Esophagus (tissue), 2 donors: ENCODE measurements around the gene BSDC1. TPM values are rescaled to one million over a fixed set of nuclear protein-coding genes. Genes with fewer than 3 reads are reported as not detected.

Source experiments
- H3K27ac ChIP-seq, 2 donors: one replicate each; pipeline ENCODE4 v1.5.1; 2013; ENCODE audit warnings: low read depth in 2 of 2, mild to moderate bottlenecking in 2 of 2, inconsistent platforms in 1 of 2, low read length in 1 of 2, moderate library complexity in 1 of 2
- H3K27me3 ChIP-seq, 2 donors: one replicate each; pipeline ENCODE4 v1.6.1; 2013; ENCODE audit warnings: low read length in 2 of 2, control low read depth in 1 of 2, mild to moderate bottlenecking in 1 of 2; ENCODE audit not compliant: insufficient read depth in 2 of 2, control insufficient read depth in 1 of 2
- H3K36me3 ChIP-seq, 2 donors: one replicate each; pipeline ENCODE4 v1.6.1; 2013; ENCODE audit warnings: low read length in 1 of 2; ENCODE audit not compliant: control insufficient read depth in 2 of 2, insufficient read depth in 2 of 2
- H3K4me1 ChIP-seq, 2 donors: one replicate each; pipeline ENCODE4 v1.6.1; 2013; ENCODE audit warnings: low read length in 1 of 2; ENCODE audit not compliant: control insufficient read depth in 2 of 2, insufficient read depth in 2 of 2
- H3K4me3 ChIP-seq, 2 donors: one replicate each; pipeline ENCODE4 v1.5.1; 2013; ENCODE audit warnings: low read length in 2 of 2, mild to moderate bottlenecking in 2 of 2, low read depth in 1 of 2, moderate library complexity in 1 of 2
- H3K9me3 ChIP-seq, 2 donors: one replicate each; pipeline ENCODE4 v1.6.1; 2013; ENCODE audit warnings: mild to moderate bottlenecking in 2 of 2, low read depth in 1 of 2, low read length in 1 of 2, moderate library complexity in 1 of 2; ENCODE audit not compliant: control insufficient read depth in 2 of 2, insufficient read depth in 1 of 2
- WGBS, 2 donors: extraction: QIAGEN DNeasy Blood & Tissue Kit; methylation state at CpG; one replicate each; pipeline ENCODE4 v1.1.7; 2013; 5-methylcytosine and 5-hydroxymethylcytosine counted together
- polyA plus RNA-seq, 2 donors: library from polyadenylated mRNA; stranded (reverse); fragments of 200-250 nt; gene quantifications; one replicate each; pipeline ENCODE4 v1.2.3, GENCODE V29; 2013
- donor health status: healthy with polysubstance abuse.
- donor health status: Bipolar disorder and iron deficiency.

BSDC1 gene
- polyA plus RNA-seq, 2 donors = 24.1 to 26.9 TPM

DNA sequence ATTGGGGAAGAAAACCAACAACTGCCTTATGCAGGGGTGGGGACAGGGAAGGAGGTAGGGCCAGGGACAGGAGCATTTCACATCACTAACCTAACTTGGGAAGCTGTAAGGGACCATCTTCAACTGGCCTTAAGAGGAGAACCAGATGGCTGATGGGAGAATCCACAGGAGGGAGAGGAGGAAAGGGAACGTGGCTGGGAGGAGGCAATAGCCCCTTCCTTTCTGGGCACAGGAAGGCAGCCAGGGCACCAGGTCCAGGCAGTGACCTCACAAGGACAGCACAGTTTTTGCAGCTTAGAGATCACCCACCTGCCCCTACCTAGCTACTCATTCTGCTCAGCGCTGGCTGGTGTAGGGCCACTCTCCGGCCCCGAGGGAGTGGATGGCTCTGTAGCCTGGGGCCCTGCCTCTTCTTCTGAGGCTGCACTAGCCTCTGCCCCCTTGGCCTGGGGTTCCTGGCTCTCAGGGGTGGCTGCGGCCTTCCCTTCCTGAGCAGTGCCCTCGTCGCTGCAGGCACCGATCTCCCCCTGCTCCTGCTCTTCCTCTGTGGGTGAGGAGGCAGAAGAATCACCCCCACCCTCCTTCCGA is 59.9 kb downstream of the BSDC1 start:
- no peaks in the 10 kb centered on the region for H3K9me3 ChIP-seq
- H3K27me3 ChIP-seq = no peaks in the 10 kb centered on the region
- no peak overlapping the region for H3K27ac ChIP-seq
- 56 to 62% methylated on average over 8 to 9 of the region's 9 CpGs for WGBS, 2 donors
- H3K36me3 ChIP-seq = peaks cover 13 to 28% of the 10 kb centered on the region in 2 donors
- no peak overlapping the region for H3K4me3 ChIP-seq
- H3K4me1 ChIP-seq = peaks cover 5 to 8% of the 10 kb centered on the region in 2 donors

DNA sequence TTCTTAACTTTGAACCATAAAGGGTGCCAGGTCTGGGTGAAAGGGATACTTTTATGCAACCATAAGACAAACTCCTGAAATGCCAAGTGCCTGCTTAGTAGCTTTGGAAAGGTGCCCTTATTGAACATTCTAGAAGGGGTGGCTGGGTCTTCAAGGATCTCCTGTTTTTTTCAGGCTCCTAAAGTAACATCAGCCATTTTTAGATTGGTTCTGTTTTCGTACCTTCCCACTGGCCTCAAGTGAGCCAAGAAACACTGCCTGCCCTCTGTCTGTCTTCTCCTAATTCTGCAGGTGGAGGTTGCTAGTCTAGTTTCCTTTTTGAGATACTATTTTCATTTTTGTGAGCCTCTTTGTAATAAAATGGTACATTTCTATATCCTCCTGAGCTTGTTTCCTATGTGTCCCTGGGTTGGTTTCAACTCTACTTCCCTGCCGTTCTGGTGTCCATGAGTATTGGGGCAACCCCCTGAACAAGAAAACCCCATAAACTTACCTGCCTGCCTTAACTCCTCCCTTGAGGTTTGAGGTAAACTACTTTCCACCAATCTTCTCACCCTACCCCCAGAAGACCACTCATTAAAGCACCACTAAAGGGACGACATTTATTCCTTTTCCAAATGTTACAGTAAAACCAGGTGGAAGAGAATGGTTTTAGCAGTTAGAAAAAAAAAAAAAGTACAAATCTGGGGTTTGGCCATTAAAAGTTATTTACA is 60.8 kb downstream of the BSDC1 start:
- Histone ChIP-seq H3K27me3 (no peaks in the 10 kb centered on the region), H3K27ac (no peak overlapping the region), H3K4me3 (no peak overlapping the region), H3K36me3 (peaks cover 16 to 36% of the 10 kb centered on the region in 2 donors), H3K4me1 (peaks cover 5 to 8% of the 10 kb centered on the region in 2 donors), H3K9me3 (no peaks in the 10 kb centered on the region)
- WGBS, 2 donors = 63 to 77% methylated on average over 3 of the region's 3 CpGs

DNA sequence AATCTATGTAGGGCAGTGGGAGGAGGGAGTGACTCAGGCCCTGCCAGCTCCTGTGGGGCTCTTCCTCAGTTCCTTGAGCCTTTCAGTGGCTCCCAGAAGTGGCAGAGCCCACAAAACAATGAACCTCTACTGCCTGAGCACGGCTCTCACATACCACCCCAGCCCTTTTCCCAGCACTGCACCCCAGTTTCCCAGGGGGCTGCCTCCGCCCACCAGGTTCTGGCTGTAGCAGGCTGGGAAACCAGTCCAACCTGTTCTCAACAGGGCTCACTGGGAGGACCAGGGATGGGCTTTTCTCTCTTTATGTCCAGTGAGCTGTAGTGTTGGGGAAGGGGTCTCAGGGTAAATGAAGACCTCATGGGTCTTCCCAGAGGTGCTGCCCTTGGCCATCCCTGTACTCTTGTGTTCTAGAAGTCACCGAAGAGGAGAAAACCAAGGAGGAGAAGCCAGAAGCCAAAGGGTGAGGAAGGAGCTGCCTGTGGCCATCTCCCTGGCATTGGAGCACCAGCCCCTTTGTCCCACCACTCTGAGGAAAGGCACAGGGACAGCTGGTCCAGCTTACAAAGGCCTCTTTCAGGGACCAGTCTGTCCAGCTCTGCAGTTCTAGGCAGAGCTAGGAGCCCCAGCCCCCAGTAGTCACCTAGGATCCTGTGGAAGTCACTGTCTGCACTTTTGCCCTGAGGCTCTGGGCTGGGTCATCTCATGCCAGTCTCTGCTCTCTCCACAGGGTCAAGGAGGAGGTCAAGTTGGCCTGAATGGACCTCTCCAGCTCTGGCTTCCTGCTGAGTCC is 61.8 kb downstream of the BSDC1 start:
- Histone ChIP-seq H3K9me3 (no peaks in the 10 kb centered on the region), H3K36me3 (peaks cover 19 to 38% of the 10 kb centered on the region in 2 donors), H3K27me3 (no peaks in the 10 kb centered on the region), H3K27ac (peak overlapping the region in 1 of 2 donors; percentile 33), H3K4me3 (no peak overlapping the region), H3K4me1 (peaks cover 5 to 8% of the 10 kb centered on the region in 2 donors)
- 55 to 56% methylated on average over 3 of the region's 3 CpGs for WGBS, 2 donors

DNA sequence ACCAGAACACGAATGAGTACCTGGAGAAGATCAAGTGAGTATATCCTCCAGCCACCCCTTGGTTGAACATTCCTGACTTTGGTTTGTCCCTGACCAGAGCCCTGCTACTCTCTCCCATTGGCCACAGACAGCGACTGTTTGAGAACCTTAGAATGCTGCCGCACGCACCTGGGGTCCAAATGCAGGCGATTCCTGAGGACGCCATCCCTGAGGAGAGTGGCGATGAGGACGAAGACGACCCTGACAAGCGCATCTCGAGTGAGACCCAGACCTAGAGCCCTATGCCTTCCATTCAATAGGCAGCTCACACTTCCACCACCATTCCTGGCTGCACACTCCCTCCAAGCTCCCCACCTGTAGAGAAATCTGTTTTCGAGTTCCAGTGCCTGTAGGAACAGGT is 62.7 kb downstream of the BSDC1 start:
- Histone ChIP-seq H3K4me1 (peaks cover 4 to 7% of the 10 kb centered on the region in 2 donors), H3K27ac (no peak overlapping the region), H3K36me3 (peaks cover 28 to 47% of the 10 kb centered on the region in 2 donors), H3K4me3 (no peak overlapping the region), H3K27me3 (no peaks in the 10 kb centered on the region), H3K9me3 (no peaks in the 10 kb centered on the region)
- 89 to 92% methylated on average over 12 of the region's 12 CpGs for WGBS, 2 donors

DNA sequence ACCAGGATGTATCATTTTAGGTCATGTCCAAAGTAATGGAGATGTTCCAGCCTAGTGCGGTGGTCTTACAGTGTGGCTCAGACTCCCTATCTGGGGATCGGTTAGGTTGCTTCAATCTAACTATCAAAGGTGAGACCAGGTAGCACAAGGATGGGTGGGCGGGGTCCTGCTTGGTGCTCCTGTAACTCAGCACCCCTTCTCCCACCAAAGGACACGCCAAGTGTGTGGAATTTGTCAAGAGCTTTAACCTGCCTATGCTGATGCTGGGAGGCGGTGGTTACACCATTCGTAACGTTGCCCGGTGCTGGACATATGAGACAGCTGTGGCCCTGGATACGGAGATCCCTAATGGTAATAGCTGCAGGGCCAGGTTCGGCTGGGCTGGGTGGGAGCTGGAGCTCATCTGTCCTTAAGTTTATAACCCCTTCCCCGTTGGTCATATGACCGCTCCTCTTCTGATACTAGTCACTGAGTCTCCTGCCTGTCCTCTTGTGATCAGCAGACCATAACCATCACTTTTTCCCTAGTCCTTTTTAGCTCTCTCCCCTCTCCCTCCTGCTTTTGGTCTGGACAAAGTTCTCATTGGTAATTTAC is 63.6 kb downstream of the BSDC1 start:
- no peaks in the 10 kb centered on the region for H3K9me3 ChIP-seq
- no peak overlapping the region for H3K4me3 ChIP-seq
- no peak overlapping the region for H3K27ac ChIP-seq
- H3K27me3 ChIP-seq = no peaks in the 10 kb centered on the region
- peaks cover 28 to 47% of the 10 kb centered on the region in 2 donors for H3K36me3 ChIP-seq
- H3K4me1 ChIP-seq = peaks cover 0 to 4% of the 10 kb centered on the region in 2 donors
- WGBS, 2 donors = 92% methylated on average over 12 of the region's 12 CpGs

DNA sequence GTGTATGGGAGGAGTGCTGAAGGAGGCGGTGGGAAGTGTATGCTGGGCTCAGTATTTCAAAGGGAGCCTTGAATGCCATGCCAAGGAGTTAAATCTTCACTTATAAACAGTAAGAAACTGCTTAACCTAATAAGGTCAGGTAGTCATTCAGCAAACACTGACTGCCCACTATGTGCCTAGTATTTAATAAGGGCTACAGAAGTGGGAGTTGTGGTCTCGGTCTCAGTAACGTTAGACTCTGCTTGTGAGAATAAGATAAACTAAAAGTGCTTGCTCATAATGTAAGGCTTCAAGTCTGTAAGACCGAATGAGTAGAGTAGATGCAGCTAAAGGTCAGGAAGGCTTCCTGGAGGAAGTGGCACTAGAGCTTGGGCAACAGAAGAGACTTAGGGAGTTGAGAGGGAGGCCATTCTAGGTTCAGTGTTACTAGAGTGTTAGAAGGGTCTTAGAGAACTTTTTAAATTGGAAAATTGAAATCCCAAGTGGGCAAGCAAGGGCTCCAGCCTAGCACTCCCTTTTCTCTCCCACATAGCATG is 64.2 kb downstream of the BSDC1 start:
- H3K27me3 ChIP-seq = no peaks in the 10 kb centered on the region
- no peak overlapping the region for H3K4me3 ChIP-seq
- H3K36me3 ChIP-seq = peaks cover 28 to 47% of the 10 kb centered on the region in 2 donors
- H3K4me1 ChIP-seq = peaks cover 0 to 4% of the 10 kb centered on the region in 2 donors
- H3K27ac ChIP-seq = no peak overlapping the region
- 89 to 94% methylated on average over 4 of the region's 4 CpGs for WGBS, 2 donors
- no peaks in the 10 kb centered on the region for H3K9me3 ChIP-seq

DNA sequence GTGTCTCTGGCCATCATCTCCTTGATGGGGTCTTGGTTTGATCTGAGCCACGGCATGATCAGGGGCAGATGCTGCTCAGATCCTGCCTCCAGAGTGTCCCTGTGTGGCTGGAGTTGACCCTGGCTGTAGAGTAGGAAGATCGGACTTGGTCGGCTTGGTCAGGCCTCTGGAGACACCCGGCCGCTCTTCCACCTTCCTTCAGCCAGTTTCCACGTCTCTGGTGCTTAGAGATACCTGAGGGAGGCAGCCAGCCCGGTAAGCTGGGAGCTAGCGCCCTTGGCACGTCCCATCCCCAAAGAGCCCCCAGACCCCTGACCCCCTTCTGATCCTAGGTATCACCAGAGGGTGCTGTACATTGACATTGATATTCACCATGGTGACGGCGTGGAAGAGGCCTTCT is 67.0 kb downstream of the BSDC1 start:
- no peak overlapping the region for H3K27ac ChIP-seq
- peaks cover 21 to 44% of the 10 kb centered on the region in 2 donors for H3K36me3 ChIP-seq
- no peaks in the 10 kb centered on the region for H3K4me1 ChIP-seq
- H3K27me3 ChIP-seq = no peaks in the 10 kb centered on the region
- WGBS, 2 donors = 94 to 95% methylated on average over 11 of the region's 11 CpGs
- H3K9me3 ChIP-seq = no peaks in the 10 kb centered on the region
- H3K4me3 ChIP-seq = no peak overlapping the region

DNA sequence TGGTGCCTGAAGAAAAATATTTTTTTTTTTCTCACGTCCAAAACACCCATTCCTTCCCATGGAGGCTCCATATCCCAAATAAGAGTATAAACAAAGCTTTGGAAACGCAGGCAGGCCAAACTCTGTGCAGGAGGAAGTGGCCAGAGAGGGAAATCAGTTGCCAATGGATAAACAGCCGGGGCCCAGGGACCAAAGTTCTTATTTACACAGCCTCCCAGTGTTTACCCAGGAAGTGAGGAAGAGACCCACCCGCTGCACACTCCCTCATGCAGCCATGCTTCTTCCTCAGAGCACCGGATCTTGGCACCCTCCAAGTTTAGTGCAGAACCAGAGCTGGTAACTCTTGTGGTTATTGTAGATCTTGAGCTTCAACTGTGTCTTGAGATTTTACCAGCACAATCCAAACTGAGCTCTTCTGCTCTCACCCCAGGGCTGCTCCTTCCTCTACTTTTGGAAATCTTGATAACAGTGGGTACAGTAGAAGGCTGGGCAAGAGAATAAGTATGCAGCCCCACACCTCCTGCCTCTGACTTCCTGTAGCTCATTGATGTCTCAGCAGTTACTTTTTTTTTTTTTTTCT is 72.4 kb downstream of the BSDC1 start:
- Histone ChIP-seq H3K4me1 (no peaks in the 10 kb centered on the region), H3K27ac (no peak overlapping the region), H3K27me3 (no peaks in the 10 kb centered on the region), H3K9me3 (no peaks in the 10 kb centered on the region), H3K4me3 (no peak overlapping the region), H3K36me3 (peaks cover 7 to 10% of the 10 kb centered on the region in 2 donors)
- WGBS, 2 donors = 36 to 50% methylated on average over 5 of the region's 5 CpGs
